ENCODE results near the gene NECAB2.

The NECAB2 gene

DNA sequence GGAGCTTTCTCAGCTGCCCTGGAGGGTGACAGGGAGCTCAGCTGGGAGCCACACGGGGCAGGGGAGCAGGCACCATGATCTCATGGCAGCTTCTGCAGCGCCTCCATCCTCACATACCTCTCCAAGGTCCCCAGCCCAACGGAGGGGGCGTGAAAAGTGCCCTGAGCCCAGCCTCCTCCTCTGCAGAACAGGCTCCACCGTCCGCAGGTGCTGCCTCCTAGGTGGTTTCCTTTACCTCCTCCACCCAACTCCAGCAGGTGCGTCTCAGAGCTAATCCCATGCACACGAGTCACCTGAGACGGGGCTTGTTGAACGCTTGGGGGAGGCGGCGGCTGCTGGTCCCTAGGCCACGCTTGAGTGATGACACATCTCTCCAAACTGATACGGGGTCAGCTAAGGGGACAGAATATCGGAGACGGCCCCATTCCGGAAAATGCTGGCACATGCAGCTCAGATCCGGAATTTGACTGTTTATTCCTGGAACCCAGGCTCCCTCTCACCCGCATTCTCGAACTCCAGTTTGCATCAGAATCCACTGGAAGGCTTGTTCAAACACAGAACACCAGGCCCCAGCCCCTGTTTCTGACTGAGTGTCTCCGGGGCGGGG, 74.9 kb downstream of the NECAB2 start:
- no peak for DNase-seq (ENCODE audit: low read depth in 4 of 4, low spot score in 1 of 4)

DNA sequence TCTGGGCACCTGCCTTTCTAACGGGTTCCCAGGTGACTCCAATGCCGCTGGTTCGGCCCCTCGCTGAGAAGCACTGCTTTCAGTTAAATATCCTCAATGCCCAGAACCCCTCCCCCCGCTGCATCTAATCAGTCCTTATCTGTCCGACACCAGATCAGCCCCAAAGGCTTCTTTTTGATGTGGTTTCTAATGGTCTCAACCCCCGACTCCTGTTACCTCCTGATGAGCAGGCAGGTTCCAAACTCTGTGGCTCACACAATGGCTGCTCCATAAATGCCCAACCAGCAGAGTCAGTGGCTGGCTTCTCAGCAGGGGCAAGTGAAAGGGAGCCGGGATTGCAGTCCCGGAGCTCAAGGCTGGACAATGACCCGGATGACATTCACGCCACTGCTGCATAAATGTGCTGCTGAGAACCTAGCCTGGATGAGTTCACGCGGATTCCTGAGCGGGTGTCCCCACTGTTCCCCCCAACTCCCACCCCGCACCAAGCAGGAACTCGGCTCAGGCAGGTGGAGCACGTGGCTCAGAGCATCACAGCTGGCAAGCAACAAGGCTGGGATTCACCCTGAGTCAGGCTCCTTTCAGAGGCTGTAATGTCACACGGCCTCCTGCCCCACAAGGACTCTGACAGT, 75.6 kb downstream of the NECAB2 start:
- no peak for DNase-seq (ENCODE audit: low read depth in 4 of 4, low spot score in 1 of 4)

DNA sequence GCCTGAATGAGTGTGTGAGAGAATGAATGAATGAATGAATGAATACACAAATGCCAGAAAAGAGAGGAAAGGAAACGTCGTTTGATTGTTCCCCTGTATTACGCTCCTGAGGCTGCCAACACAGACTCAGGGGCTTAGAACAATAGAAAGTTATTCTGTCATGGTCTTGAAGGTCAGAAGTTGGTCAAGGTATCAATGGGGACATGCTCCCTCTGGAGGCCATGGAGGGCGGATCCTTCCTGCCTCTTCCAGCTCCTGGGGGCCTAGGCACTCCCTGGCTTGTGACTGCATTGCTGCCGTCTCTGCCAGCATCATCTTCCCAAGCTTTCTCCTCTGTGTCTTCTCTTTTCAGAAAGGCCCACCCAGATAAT, 76.1 kb downstream of the NECAB2 start:
- DNase-seq (ENCODE audit: low read depth in 4 of 4, low spot score in 1 of 4), result no peak

DNA sequence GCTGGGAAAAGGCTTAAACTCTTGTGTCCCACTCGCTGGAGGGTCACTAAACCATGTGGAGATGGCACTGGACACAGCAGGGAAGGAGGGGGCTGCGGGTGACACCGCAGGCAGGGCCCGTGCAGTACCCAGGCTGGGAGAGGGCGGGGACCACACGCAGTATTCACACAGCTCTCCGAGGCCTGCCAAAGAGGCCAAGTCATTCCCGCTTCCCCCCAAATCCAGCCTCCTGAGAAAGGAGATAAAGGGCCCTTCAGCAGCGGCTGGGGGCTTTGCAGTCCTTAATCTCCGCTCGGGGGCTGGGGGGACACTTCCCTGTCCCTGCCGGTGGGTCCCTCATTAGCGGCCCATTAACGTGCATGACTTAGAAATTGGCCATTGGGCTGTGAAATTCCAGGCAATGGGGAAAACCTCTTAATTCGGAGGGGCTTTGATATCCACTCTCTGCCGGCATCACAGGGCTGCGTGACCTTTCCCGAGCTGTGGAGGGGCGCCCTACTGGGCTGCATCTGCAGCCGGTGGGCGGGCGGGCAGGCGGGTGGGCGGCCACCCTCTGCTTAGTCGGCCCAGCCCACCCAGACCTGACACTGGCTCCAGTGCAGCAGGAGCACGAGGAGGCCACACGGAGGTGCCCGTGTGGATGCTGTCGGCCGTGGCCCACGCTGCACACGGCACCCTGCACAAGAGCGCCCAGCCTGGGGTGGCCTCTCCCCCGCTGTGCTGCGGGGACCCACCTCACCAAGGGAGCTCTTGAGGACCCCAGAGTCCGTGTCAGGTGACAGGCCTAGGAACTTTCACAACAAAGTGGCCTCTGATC, 77.2 kb downstream of the NECAB2 start:
- DNase-seq (ENCODE audit: low read depth in 4 of 4, low spot score in 1 of 4), result no peak

DNA sequence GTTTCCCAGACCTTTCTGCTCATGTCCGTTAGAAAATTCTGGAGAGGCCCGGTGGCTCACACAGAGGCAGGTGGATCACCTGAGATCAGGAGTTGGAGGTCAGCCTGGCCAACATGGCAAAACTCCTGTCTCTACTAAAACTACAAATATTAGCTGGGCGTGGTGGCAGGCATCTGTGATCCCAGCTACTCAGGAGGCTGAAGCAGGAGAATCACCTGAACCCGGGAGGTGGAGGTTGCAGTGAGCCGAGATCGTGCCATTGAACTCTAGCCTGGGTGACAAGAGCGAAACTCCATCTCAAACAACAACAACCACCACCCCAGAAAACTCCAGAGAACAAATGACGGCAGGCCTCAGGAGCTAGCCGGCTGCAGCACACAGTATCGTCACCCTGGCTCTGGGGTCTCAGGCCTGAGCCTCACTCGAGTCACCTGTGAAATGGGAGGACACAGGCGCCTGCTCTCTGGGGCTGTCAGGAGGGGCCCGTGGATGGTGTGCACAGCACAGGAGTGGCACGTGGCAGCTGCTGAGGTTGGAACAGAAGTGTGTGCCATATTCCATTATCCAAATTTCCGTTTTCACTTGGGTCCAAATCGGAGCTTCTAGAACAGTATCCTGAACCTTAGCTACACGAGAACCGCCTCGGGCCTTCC, 77.9 kb downstream of the NECAB2 start:
- DNase-seq (ENCODE audit: low read depth in 4 of 4, low spot score in 1 of 4), result no peak

DNA sequence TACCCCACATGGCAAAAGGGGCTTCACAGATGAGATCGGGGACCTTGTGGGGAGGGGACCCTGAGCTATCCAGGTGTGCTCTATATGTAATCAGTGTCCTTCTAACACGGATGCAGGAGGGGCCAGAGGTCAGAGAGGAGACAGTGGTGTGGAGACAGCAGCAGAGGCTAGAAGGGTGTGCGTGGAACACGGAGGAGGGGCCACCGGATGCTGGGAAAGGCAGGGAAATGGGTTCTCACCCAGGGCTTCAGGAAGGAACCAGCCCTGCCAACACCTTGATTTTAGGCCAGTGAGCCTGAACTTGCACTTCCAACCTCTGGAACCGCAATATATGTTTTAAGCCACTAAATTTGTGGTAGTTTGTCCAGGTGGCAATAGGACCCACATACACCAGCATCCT, 79.2 kb downstream of the NECAB2 start:
- DNase-seq (ENCODE audit: low read depth in 4 of 4, low spot score in 1 of 4), result no peak

DNA sequence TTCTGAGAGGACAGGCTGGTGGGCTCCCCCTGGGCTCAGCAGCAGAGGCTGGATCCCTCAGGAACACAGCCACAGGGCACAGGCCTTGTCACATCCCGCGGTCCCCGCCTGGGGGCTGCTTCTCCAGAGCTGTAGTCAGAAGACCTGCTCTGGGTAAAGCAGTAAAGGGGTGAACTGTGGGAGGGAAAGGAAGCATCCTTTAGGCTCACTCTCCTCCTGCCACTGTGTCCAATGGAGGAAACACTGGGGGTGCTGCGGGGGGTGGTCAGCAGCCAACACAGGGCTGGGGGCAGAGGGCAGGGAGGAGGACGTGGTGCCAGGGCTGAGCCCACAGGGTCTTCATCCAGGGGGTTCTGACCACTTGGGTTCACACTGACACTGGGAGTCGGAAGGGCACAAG, 79.6 kb downstream of the NECAB2 start:
- no peak for DNase-seq (ENCODE audit: low read depth in 4 of 4, low spot score in 1 of 4)

DNA sequence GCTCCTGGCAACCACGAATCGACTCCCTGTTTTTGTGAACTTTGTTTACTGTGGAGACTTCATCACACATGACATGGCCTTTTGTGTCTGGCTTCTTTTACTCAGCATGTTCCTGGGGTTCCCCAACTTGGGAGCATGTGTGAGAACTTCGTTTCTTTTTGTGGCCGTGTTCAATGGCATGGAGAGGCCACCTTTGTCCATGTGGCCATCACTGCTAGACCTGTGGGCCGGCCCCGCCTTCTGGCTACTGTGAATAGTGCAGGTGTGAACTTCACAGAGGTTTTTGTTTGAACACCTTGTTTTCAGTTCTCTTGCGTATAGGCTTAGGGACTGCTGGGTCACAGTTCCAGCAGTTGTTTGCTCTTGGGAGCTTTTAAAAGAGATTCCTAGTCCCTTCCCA, 80.2 kb downstream of the NECAB2 start:
- DNase-seq (ENCODE audit: low read depth in 4 of 4, low spot score in 1 of 4), result no peak

DNA sequence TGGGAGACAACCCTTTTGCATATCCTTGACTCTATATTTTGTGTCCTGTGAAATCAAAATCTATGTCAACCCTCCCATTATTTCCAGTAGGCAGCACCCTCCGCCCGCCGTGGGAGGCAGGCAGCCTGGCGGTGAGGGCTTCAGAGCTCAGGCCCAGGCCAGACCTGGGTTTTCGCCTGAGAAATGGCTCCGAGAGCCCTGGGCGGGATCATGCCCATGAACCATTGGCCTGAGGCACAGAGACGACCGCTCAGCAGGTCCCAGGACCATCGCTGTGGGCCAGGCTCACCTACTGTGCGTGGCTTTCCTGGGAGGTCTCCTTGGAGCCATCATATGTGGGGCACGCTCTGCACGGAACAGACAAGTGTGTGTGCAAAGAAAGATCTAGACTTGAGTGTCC, 80.8 kb downstream of the NECAB2 start:
- no peak for DNase-seq (ENCODE audit: low read depth in 4 of 4, low spot score in 1 of 4)

DNA sequence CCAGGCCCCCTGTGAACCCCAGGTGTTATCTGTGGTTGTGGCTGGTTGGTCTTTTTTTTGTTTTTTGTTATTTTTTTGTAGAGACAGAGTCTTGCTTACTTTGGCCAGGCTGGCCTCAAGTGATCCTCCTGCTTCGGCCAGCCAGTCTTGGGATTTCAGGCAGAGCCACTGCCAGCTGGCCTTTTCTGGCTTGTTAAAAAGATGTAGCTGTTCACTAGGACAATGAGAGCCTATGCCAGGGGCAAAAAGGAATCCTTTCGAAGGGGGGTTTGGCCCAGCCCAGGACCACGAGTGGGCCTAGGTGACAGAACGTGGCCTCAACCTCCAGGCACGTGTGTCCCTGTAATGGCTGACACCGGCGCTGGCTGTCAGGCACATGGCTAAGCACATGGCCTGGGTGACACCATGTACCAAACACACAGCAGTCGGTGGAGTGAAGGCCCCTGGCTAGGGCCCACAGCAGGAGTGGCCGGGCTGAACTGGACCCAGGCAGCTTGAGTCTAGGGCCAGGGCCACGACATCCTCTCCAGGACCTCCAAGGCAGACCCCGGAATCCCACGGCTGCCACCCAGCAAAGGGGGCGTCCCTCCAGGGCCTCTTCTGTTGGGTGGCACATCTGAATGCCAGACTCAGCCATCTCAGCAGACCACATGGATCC, 81.5 kb downstream of the NECAB2 start:
- DNase-seq (ENCODE audit: low read depth in 4 of 4, low spot score in 1 of 4), result no peak

DNA sequence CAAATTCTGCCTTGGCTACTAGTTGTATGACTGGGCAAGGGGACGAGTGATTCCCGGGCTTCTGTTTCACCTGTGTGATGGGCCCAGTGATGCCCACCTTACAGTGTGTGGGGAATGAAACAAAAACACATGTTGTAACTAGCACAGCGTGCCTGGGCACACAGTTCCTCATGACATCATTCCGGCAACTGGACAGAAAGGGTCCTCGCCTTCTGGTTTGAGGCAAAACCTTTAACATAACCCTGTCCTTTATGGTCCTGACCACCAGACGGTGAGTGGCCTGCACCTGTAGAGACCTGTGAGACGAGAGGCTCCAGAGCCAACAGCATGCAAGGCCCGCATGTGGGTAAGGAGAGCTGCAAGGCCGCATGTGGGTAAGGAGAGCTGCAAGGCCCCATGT, 82.3 kb downstream of the NECAB2 start:
- DNase-seq (ENCODE audit: low read depth in 4 of 4, low spot score in 1 of 4), result no peak

DNA sequence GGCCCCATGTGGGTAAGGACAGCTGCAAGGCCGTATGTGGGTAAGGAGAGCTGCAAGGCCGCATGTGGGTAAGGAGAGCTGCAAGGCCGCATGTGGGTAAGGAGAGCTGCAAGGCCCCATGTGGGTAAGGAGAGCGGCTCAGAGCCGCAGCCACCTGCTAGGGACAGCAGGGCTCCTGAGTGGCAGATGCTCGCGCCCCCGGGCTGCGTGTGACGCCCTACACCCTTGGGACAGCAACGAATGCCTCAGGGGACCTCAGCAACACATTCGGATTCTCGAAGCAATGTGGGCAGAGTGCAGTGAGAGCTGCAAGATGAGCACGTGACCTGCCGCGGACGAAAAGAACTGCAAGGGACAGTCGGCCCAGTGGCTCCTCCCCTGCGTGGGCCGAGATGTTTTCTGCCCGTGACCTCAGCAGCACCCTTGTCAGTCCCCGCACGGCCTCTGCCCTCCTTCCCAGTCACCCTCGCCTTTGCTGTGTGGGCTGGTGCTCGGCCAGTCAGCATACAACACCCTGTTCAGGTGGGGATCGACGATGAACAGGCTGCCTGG, 84.1 kb downstream of the NECAB2 start:
- DNase-seq (ENCODE audit: low read depth in 4 of 4, low spot score in 1 of 4), result no peak

Measured in stimulated activated CD4-positive, alpha-beta T cell treated with anti-CD3 and anti-CD28 coated beads, Interleukin-1b, Interleukin-23, amount 100 ng/mL, for 24 hours (primary cell).